HG03159 (cell line): ENCODE data around the gene CLEC2L.

Experiments used
- ATAC-seq: cut with Tn5 transposase; IDR thresholded peaks from one replicate; pipeline ENCODE4 v1.9.1; 2021; ENCODE audit warnings: mild to moderate bottlenecking, moderate library complexity; ENCODE audit not compliant: unreplicated experiment

The CLEC2L gene

GRCh38 chr7:139573871-139574270 lies 50.4 kb downstream of the CLEC2L start:
- ATAC-seq: no peak

- ATAC-seq: no peak
These were observed 51.3 kb downstream of the CLEC2L start for GRCh38 chr7:139574618-139575337.

- no peak for ATAC-seq
These were observed 51.8 kb downstream of the CLEC2L start for GRCh38 chr7:139575338-139575680.

- no peak for ATAC-seq
These were observed 52.9 kb downstream of the CLEC2L start for GRCh38 chr7:139576179-139576973.

- ATAC-seq: no peak
These were observed 57.0 kb downstream of the CLEC2L start for GRCh38 chr7:139580435-139580834.

GRCh38 chr7:139582130-139582650 lies 58.7 kb downstream of the CLEC2L start:
- ATAC-seq: no peak

- no peak for ATAC-seq
These were observed 59.2 kb downstream of the CLEC2L start for GRCh38 chr7:139582671-139583155.

- no peak for ATAC-seq
These were observed 60.5 kb downstream of the CLEC2L start for GRCh38 chr7:139583826-139584553.

- ATAC-seq: no peak
These were observed 61.6 kb downstream of the CLEC2L start for GRCh38 chr7:139585042-139585441.

GRCh38 chr7:139586286-139586685 lies 62.8 kb downstream of the CLEC2L start:
- no peak for ATAC-seq

- no peak for ATAC-seq
These were observed 64.0 kb downstream of the CLEC2L start for GRCh38 chr7:139587535-139587934.

GRCh38 chr7:139588632-139589031 lies 65.1 kb downstream of the CLEC2L start:
- no peak for ATAC-seq

GRCh38 chr7:139589474-139589873 lies 66.0 kb downstream of the CLEC2L start:
- ATAC-seq: no peak

GRCh38 chr7:139591550-139592195 lies 68.2 kb downstream of the CLEC2L start:
- no peak for ATAC-seq

- ATAC-seq: no peak
These were observed 69.4 kb downstream of the CLEC2L start for GRCh38 chr7:139592801-139593461.

- no peak for ATAC-seq
These were observed 70.6 kb downstream of the CLEC2L start for GRCh38 chr7:139594090-139594489.
